Activated CD8-positive, alpha-beta T cell treated with anti-CD3 and anti-CD28 coated beads for 36 hours (primary cell): ENCODE measurements around the gene PTPRN2. TPM values are rescaled to one million over a fixed set of nuclear protein-coding genes. Genes with fewer than 3 reads are reported as not detected.

Experiments used
- ATAC-seq: fragments of 200-7000 bp; cut with Tn5 transposase; one replicate; pipeline ENCODE4 v1.10.0; 2021; ENCODE audit warnings: mild to moderate bottlenecking, moderate library complexity
- CTCF ChIA-PET: fragments of 350-600 bp; sonication (Branson Sonifier 250); formaldehyde crosslinking; loops from one replicate; lab custom pipeline; 2021; ENCODE audit warnings: antibody characterized with exemption; lab: Charles Lee
- POLR2A ChIA-PET: fragments of 350-600 bp; sonication (Branson Sonifier 250); formaldehyde crosslinking; loops from one replicate; lab custom pipeline; 2021; ENCODE audit warnings: antibody characterized with exemption; lab: Charles Lee
- DNase-seq: peaks from one replicate; pipeline ENCODE4 v3.0.0-alpha.2; 2020
- H3K27ac Mint-ChIP-seq: one replicate; pipeline ENCODE4 v1.8.0; 2021; ENCODE audit warnings: mild to moderate bottlenecking, mixed read lengths
- H3K27me3 Mint-ChIP-seq: one replicate; pipeline ENCODE4 v1.8.0; 2021; ENCODE audit warnings: mixed read lengths
- H3K36me3 Mint-ChIP-seq: one replicate; pipeline ENCODE4 v1.8.0; 2021; ENCODE audit warnings: low read depth, mixed read lengths
- H3K4me1 Mint-ChIP-seq: one replicate; pipeline ENCODE4 v1.8.0; 2021; ENCODE audit warnings: low read depth, mixed read lengths
- H3K4me3 Mint-ChIP-seq: one replicate; pipeline ENCODE4 v1.8.0; 2021; ENCODE audit warnings: mild to moderate bottlenecking, moderate library complexity, mixed read lengths
- H3K9me3 Mint-ChIP-seq: one replicate; pipeline ENCODE4 v1.8.0; 2021; ENCODE audit warnings: mixed read lengths
- CTCF ChIP-seq: fragments of 200-600 bp; IDR thresholded peaks from one replicate; pipeline ENCODE4 v1.8.0; 2022; ENCODE audit warnings: antibody characterized with exemption, mild to moderate bottlenecking
- intact Hi-C: fragments of 100-400 bp; cut with micrococcal nuclease; formaldehyde crosslinking; loops from one replicate; pipeline ENCODE4 v1.10.0; 2022
- total RNA-seq, 2 experiments: library from RNA; stranded (reverse); gene quantifications; one replicate each; pipeline ENCODE4 v1.2.3, GENCODE V29; 2021

PTPRN2 gene
- total RNA-seq, 2 experiments from 2014 or later = 0.49 to 0.65 TPM

DNA sequence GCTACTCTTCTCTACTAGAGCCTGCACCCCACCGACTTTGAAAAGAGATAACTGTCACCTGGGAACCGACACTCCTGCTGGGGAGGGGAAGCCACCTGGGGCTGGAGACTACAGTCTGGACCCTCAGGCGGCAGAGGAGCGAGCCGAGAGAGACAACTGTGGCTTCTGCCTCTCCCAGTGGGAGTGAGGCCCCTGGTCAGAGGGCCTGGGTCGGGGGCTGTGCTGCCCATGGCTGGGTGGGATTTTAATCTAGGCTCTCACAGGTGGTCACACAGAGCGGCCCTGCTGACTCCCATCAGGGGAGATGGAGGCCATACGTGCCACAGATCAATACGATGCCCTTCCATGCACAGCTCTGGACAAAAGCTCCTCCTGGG, 878.7 kb downstream of the PTPRN2 start:
- H3K27me3 Mint-ChIP-seq = peaks cover 10% of the 10 kb centered on the region
- ChIA-PET POLR2A (no interaction called here), CTCF (no interaction called here)
- H3K9me3 Mint-ChIP-seq = no peaks in the 10 kb centered on the region
- H3K36me3 Mint-ChIP-seq = no peaks in the 10 kb centered on the region
- intact Hi-C loops = no loop called here
- H3K4me1 Mint-ChIP-seq = no peaks in the 10 kb centered on the region
- no peak overlapping the region for H3K27ac Mint-ChIP-seq
- ATAC-seq (no peak), DNase-seq (no peak)
- no peak overlapping the region for H3K4me3 Mint-ChIP-seq
- no peak for TF ChIP-seq CTCF

DNA sequence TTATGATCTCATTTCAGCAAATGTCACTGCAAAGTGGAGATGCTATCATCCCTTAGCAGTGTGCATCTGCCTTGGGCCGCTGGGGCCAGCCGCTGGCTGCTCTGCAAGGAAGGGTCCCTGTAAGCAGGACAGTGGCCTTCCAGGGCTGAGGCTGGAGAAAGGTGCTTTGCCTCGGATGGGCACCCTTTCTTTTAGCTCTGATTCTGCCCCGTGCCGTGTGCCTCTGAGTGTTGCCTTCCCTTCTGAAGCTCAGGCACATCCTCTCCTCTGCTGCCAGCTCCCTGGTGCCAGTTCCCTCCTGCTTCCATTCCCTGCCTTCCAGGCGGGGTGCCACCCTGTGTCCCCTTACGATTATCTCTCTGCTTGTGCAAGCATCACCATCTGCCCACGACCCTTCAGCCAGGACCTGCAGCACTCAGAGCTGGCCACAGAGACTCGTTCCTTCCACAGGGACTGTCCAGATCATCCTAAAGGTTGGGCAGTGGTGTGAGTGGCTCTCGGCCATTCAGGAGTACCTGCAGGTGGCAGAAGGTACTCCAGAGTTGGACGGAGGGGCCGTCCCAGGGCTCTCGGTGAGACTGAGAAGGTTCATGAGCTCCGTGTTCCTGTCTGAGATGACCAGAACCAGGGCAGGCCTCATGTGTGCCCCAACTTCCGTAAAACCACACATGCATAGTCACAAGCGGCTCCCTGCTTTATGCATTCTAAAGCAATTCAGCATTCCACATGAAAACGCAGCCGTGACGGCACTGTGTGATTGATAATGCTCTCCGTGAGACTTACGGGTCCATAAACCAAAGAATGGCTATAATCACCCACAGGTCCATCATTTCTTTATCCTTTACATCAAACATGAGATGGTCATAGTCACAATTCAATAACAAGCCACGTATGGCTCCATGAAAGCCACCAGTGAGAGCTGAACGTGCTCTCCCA, 879.4 kb downstream of the PTPRN2 start:
- ATAC-seq = no peak
- no peak overlapping the region for H3K27ac Mint-ChIP-seq
- no peak overlapping the region for H3K4me3 Mint-ChIP-seq
- intact Hi-C loops = no loop called here
- no peaks in the 10 kb centered on the region for H3K9me3 Mint-ChIP-seq
- ChIA-PET POLR2A (no interaction called here), CTCF (no interaction called here)
- peaks cover 13% of the 10 kb centered on the region for H3K27me3 Mint-ChIP-seq
- no peaks in the 10 kb centered on the region for H3K4me1 Mint-ChIP-seq
- DNase-seq = no peak
- TF ChIP-seq CTCF = no peak
- no peaks in the 10 kb centered on the region for H3K36me3 Mint-ChIP-seq

- intact Hi-C loops = no loop called here
- Mint-ChIP-seq H3K27ac (no peak overlapping the region), H3K27me3 (peaks cover 31% of the 10 kb centered on the region), H3K9me3 (no peaks in the 10 kb centered on the region), H3K4me3 (no peak overlapping the region), H3K4me1 (no peaks in the 10 kb centered on the region), H3K36me3 (no peaks in the 10 kb centered on the region)
- DNase-seq = no peak
- ChIA-PET POLR2A (interaction anchor here (0.7 kb wide), 1 partner anchor 274 kb away, joined by 3 read pairs; no protein-coding TSS in a partner anchor), CTCF (no interaction called here)
- no peak for TF ChIP-seq CTCF
- no peak for ATAC-seq
Observed at GRCh38 chr7:157704365-157704764, 883.3 kb downstream of the PTPRN2 start.

DNA sequence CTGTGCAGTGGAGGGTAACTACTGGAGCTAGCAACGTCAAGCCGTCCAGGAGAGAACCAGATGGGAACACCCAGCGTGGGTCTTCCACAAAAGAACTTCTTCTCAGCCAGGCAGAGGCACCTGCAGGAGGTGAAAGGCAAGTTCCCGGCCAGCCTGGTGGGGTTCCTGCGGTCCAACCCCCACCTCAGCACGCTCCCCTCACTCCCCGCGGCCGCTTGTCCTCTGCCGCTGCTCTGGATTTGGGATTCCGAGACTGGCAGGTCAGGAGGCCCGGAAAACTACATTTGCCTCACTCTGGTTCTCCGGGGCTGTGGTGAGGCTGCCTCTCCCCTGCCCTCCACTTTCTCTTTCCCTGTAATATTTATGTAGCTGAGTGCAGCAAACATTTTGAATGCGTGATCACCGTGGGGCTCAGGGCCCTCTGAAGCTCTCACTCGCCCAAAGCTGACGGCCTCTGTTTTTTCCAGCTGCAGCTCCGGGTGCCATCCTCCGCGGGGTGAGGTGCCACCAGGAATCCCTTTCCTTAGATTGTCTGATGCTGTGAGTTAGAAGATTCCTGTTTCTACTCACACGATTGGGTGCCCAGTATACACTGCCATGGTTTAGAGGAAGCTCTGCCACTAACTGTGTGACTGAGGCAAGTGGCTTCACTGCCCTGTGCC, 884.0 kb downstream of the PTPRN2 start:
- Mint-ChIP-seq H3K27me3 (peaks cover 29% of the 10 kb centered on the region), H3K4me1 (no peaks in the 10 kb centered on the region), H3K36me3 (no peaks in the 10 kb centered on the region), H3K27ac (no peak overlapping the region), H3K4me3 (no peak overlapping the region), H3K9me3 (no peaks in the 10 kb centered on the region)
- intact Hi-C loops = no loop called here
- DNase-seq (no peak), ATAC-seq (no peak)
- ChIA-PET POLR2A (interaction anchor here (0.7 kb wide), 1 partner anchor 273 kb away, joined by 3 read pairs; no protein-coding TSS in a partner anchor), CTCF (no interaction called here)
- TF ChIP-seq CTCF = no peak

DNA sequence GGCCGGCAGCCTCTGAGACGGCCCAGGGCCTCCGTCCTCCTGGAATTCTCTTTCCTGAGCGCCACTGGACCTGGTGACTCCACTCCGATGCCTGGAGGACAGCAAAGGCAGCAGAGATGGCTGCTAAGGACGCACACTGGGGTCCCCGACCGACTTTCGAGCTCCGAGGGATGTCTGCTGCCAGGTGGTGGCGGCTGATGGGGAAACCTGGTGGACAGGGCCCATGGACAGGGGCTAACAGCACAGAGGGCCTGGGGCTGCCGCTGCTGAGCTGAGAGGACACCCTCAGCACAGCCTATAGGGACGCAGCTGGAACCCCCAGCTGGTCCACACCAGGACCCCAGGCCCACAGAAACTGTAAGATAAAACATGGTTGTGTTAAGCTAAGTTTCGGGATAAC, 884.5 kb downstream of the PTPRN2 start:
- no peak overlapping the region for H3K4me3 Mint-ChIP-seq
- no peak for TF ChIP-seq CTCF
- peaks cover 28% of the 10 kb centered on the region for H3K27me3 Mint-ChIP-seq
- no peaks in the 10 kb centered on the region for H3K9me3 Mint-ChIP-seq
- no peak overlapping the region for H3K27ac Mint-ChIP-seq
- ChIA-PET POLR2A (no interaction called here), CTCF (no interaction called here)
- DNase-seq (no peak), ATAC-seq (no peak)
- intact Hi-C loops = no loop called here
- no peaks in the 10 kb centered on the region for H3K36me3 Mint-ChIP-seq
- H3K4me1 Mint-ChIP-seq = no peaks in the 10 kb centered on the region
